DMS53 treated with DMSO at 0.1 percent for 48 hours (cell line): ENCODE results near the gene NDUFS5.
"Not testable (repeated sequence)": the region's sequence is repeated elsewhere in the genome, so short reads cannot be mapped to it uniquely, and the experiment has no call there.

Experiments
- DNase-seq: peaks from one replicate; lab custom pipeline; 2025; ENCODE audit not compliant: unreplicated experiment; lab: John Stamatoyannopoulos, UW

Gene NDUFS5

GRCh38 chr1:39014956-39015355 is 11.2 kb upstream of the NDUFS5 start:
- not testable (repeated sequence) for DNase-seq

GRCh38 chr1:39016604-39017171 is 9.5 kb upstream of the NDUFS5 start:
- peak; percentile 33 for DNase-seq

GRCh38 chr1:39017266-39017665 is 8.9 kb upstream of the NDUFS5 start:
- no peak for DNase-seq

- DNase-seq = not testable (repeated sequence)
Observed at GRCh38 chr1:39020494-39020893, 5.7 kb upstream of the NDUFS5 start.

- DNase-seq = no peak
Observed at GRCh38 chr1:39021426-39021825, 4.7 kb upstream of the NDUFS5 start.

GRCh38 chr1:39023140-39023539 is 3.0 kb upstream of the NDUFS5 start:
- DNase-seq = no peak

- peak; percentile 24 for DNase-seq
Observed at GRCh38 chr1:39026866-39027507, 837 bp downstream of the NDUFS5 start.

- no peak for DNase-seq
Observed at GRCh38 chr1:39034114-39034654, 8.0 kb downstream of the NDUFS5 start.

GRCh38 chr1:39036678-39037077 is 10.5 kb downstream of the NDUFS5 start:
- DNase-seq = no peak

GRCh38 chr1:39043513-39043912 is 17.4 kb downstream of the NDUFS5 start:
- no peak for DNase-seq

GRCh38 chr1:39044762-39045161 is 18.6 kb downstream of the NDUFS5 start:
- no peak for DNase-seq

- DNase-seq = no peak
Observed at GRCh38 chr1:39045231-39045630, 19.1 kb downstream of the NDUFS5 start.

- DNase-seq = no peak
Observed at GRCh38 chr1:39046613-39047210, 20.6 kb downstream of the NDUFS5 start.

GRCh38 chr1:39047374-39048229 is 21.5 kb downstream of the NDUFS5 start:
- DNase-seq = no peak

- DNase-seq = no peak
Observed at GRCh38 chr1:39048745-39049370, 22.7 kb downstream of the NDUFS5 start.

- no peak for DNase-seq
Observed at GRCh38 chr1:39050001-39050400, 23.9 kb downstream of the NDUFS5 start.

- not testable (repeated sequence) for DNase-seq
Observed at GRCh38 chr1:39051193-39051850, 25.2 kb downstream of the NDUFS5 start.

- no peak for DNase-seq
Observed at GRCh38 chr1:39051956-39052355, 25.8 kb downstream of the NDUFS5 start.

- DNase-seq = not testable (repeated sequence)
Observed at GRCh38 chr1:39055213-39055710, 29.1 kb downstream of the NDUFS5 start.

- DNase-seq = not testable (repeated sequence)
Observed at GRCh38 chr1:39061516-39061915, 35.4 kb downstream of the NDUFS5 start.
